ENCODE measurements around the gene STK32C. TPM values are rescaled to one million over a fixed set of nuclear protein-coding genes. Genes with fewer than 3 reads are reported as not detected.

STK32C gene
- total and polyA plus RNA-seq, 8 donors, result 9.9 to 18.2 (median 11.6) TPM

GRCh38 chr10:132273304-132273944 lies 34.3 kb downstream of the STK32C start:
- Histone ChIP-seq H3K36me3 (no peaks in the 10 kb centered on the region), H3K27me3 (no peaks in the 10 kb centered on the region), H3K27ac (no peak overlapping the region), H3K4me1 (no peaks in the 10 kb centered on the region), H3K9me3 (no peaks in the 10 kb centered on the region), H3K4me3 (no peak overlapping the region)
- ATAC-seq (no peak), DNase-seq (no peak)
- no peak for TF ChIP-seq CTCF (IDR thresholded peaks at IDR 0.05)
- intact Hi-C loops (cut with DNase I), result no loop called here

- Histone ChIP-seq H3K9me3 (no peaks in the 10 kb centered on the region), H3K4me3 (no peak overlapping the region), H3K4me1 (no peaks in the 10 kb centered on the region), H3K27ac (peak overlapping the region in 1 of 2 donors; percentile 13), H3K36me3 (no peaks in the 10 kb centered on the region), H3K27me3 (no peaks in the 10 kb centered on the region)
- ATAC-seq (peak; percentile 76), DNase-seq (peak; percentile 57 to 74 (median 69))
- intact Hi-C loops (cut with DNase I), result no loop called here
- no peak for TF ChIP-seq CTCF (IDR thresholded peaks at IDR 0.05)
Observed at GRCh38 chr10:132272231-132272971, 35.3 kb downstream of the STK32C start.

- peak in 1 of 4 donors; percentile 66 for DNase-seq
- no peak overlapping the region for H3K4me3 ChIP-seq
- peak overlapping the region in 1 of 2 donors; percentile 13 for H3K27ac ChIP-seq
- TF ChIP-seq CTCF (IDR thresholded peaks at IDR 0.05), result no peak
- no peaks in the 10 kb centered on the region for H3K27me3 ChIP-seq
- H3K4me1 ChIP-seq, result peaks cover 0 to 4% of the 10 kb centered on the region in 2 donors
- ATAC-seq, result no peak
- H3K36me3 ChIP-seq, result no peaks in the 10 kb centered on the region
- no peaks in the 10 kb centered on the region for H3K9me3 ChIP-seq
- intact Hi-C loops (cut with DNase I), result no loop called here
Observed at GRCh38 chr10:132271458-132272230, 36.1 kb downstream of the STK32C start.

- Histone ChIP-seq H3K4me1 (peaks cover 0 to 7% of the 10 kb centered on the region in 2 donors), H3K9me3 (no peaks in the 10 kb centered on the region), H3K36me3 (no peaks in the 10 kb centered on the region), H3K4me3 (no peak overlapping the region), H3K27me3 (no peaks in the 10 kb centered on the region), H3K27ac (no peak overlapping the region)
- DNase-seq (peak in 1 of 4 donors; percentile 37), ATAC-seq (no peak)
- TF ChIP-seq CTCF (IDR thresholded peaks at IDR 0.05), result no peak
- intact Hi-C loops (cut with DNase I), result no loop called here
Observed at GRCh38 chr10:132270721-132271457, 36.9 kb downstream of the STK32C start.

All from left lung (tissue), 10 donors.